HepG2 (cell line): Measurements from ENCODE around the gene LIPC.

Experiments
- CBX5 ChIP-seq: sonication (generic); formaldehyde crosslinking; IDR thresholded peaks from 2 replicates; pipeline ENCODE4 v1.4.0; 2020; ENCODE audit warnings: missing genetic modification reagents, borderline replicate concordance
- JUND ChIP-seq: sonication (generic); formaldehyde crosslinking; IDR thresholded peaks from 2 replicates; pipeline ENCODE4 v1.8.0; 2022; ENCODE audit warnings: mild to moderate bottlenecking, missing genetic modification reagents
- PCBP1 ChIP-seq: fragments of 200-400 bp; formaldehyde crosslinking; IDR thresholded peaks from 2 replicates; pipeline ENCODE4 v1.6.1; 2017; ENCODE audit warnings: mild to moderate bottlenecking, low read depth, low read length, borderline replicate concordance
- POLR2A ChIP-seq, 2 experiments: IDR thresholded peaks; 2 replicates each; pipeline ENCODE4 v1.6.1; 2011; ENCODE audit warnings: low read depth in 2 of 2, low read length in 2 of 2, mild to moderate bottlenecking in 1 of 2, moderate library complexity in 1 of 2; ENCODE audit not compliant: insufficient read depth in 1 of 2
- PRDM15 ChIP-seq: sonication (generic); formaldehyde crosslinking; IDR thresholded peaks from 2 replicates; pipeline ENCODE4 v1.4.0; 2020; ENCODE audit warnings: missing genetic modification reagents
- USF2 ChIP-seq, 2 experiments: sonication (generic) in 1 of 2; formaldehyde crosslinking in 1 of 2; IDR thresholded peaks; 2 replicates each; pipeline versions ENCODE4 v1.5.1 to v1.6.1; 2011 to 2020; ENCODE audit warnings: borderline replicate concordance in 1 of 2, low read depth in 1 of 2, low read length in 1 of 2, mild to moderate bottlenecking in 1 of 2, missing genetic modification reagents in 1 of 2, moderate library complexity in 1 of 2
- ZMYM2 ChIP-seq: sonication (generic); formaldehyde crosslinking; IDR thresholded peaks from 2 replicates; pipeline ENCODE4 v1.8.0; 2022; ENCODE audit warnings: mild to moderate bottlenecking, missing genetic modification reagents
- ZNF431 ChIP-seq: sonication (generic); formaldehyde crosslinking; IDR thresholded peaks from 2 replicates; pipeline ENCODE4 v1.9.0; 2022; ENCODE audit warnings: missing genetic modification reagents, low read depth, mild to moderate bottlenecking, borderline replicate concordance
- ZNF776 ChIP-seq: sonication (generic); formaldehyde crosslinking; IDR thresholded peaks from 2 replicates; pipeline ENCODE4 v1.4.0; 2020; ENCODE audit warnings: mild to moderate bottlenecking, missing genetic modification reagents
- ZNF782 ChIP-seq: sonication (generic); formaldehyde crosslinking; IDR thresholded peaks from 2 replicates; pipeline ENCODE4 v1.4.0; 2020; ENCODE audit warnings: missing genetic modification reagents, mild to moderate bottlenecking, borderline replicate concordance

GRCh38 chr15:58472221-58472620 lies 40.4 kb downstream of the LIPC start:
- TF ChIP-seq JUND (CRISPR knock-in tag): no peak
- TF ChIP-seq POLR2A (IDR thresholded peaks at IDR 0.05; ENCODE audit: insufficient read depth in 1 of 2, low read depth in 2 of 2, low read length in 2 of 2): no peak
- no peak for TF ChIP-seq CBX5 (CRISPR knock-in tag)
- no peak for TF ChIP-seq ZMYM2 (CRISPR knock-in tag)
- no peak for TF ChIP-seq PRDM15 (CRISPR knock-in tag)
- TF ChIP-seq ZNF782 (CRISPR knock-in tag): no peak
- no peak for TF ChIP-seq ZNF776
- TF ChIP-seq USF2 (IDR thresholded peaks at IDR 0.05; ENCODE audit: low read depth, low read length): no peak
- TF ChIP-seq USF2 (CRISPR knock-in tag; IDR thresholded peaks at IDR 0.05; ENCODE audit: borderline replicate concordance): no peak
- no peak for TF ChIP-seq ZNF431
- TF ChIP-seq PCBP1: no peak
